ENCODE data around the gene ARHGEF16.

The ARHGEF16 gene

DNA sequence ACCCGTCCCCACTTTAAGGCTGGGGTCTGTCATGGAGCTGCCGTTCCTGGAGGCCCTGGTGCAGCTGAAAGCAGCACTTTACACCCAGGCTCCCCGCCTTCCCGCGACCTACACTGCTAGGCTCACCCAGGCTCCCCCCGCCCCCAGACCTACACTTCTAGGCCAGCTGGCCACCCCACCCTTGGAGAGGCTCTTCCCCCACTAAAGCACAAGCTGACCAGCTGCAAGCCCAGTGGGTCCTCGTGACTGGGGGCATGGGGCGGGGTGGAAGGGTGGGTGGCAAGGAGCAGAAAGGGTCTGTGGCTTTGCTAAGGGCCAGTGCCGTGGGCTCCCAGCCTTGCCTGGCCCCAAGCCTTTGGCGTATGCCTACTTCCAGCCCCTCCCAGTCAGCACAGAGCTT is 9.7 kb upstream of the ARHGEF16 start:
- TF ChIP-seq, protein P1, sequence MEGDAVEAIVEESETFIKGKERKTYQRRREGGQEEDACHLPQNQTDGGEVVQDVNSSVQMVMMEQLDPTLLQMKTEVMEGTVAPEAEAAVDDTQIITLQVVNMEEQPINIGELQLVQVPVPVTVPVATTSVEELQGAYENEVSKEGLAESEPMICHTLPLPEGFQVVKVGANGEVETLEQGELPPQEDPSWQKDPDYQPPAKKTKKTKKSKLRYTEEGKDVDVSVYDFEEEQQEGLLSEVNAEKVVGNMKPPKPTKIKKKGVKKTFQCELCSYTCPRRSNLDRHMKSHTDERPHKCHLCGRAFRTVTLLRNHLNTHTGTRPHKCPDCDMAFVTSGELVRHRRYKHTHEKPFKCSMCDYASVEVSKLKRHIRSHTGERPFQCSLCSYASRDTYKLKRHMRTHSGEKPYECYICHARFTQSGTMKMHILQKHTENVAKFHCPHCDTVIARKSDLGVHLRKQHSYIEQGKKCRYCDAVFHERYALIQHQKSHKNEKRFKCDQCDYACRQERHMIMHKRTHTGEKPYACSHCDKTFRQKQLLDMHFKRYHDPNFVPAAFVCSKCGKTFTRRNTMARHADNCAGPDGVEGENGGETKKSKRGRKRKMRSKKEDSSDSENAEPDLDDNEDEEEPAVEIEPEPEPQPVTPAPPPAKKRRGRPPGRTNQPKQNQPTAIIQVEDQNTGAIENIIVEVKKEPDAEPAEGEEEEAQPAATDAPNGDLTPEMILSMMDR (IDR thresholded peaks at IDR 0.05): no peak
- no peak overlapping the region for H3K4me3 Mint-ChIP-seq
- DNase-seq: no peak
- H3K4me1 Mint-ChIP-seq: peaks cover 39% of the 10 kb centered on the region
- H3K36me3 Mint-ChIP-seq (ENCODE audit: low read depth): no peaks in the 10 kb centered on the region
- H3K27me3 Mint-ChIP-seq (ENCODE audit: low read depth, poor library complexity): peaks cover 20% of the 10 kb centered on the region
- H3K27ac Mint-ChIP-seq: no peak overlapping the region
- peaks cover 14% of the 10 kb centered on the region for H3K9me3 Mint-ChIP-seq

DNA sequence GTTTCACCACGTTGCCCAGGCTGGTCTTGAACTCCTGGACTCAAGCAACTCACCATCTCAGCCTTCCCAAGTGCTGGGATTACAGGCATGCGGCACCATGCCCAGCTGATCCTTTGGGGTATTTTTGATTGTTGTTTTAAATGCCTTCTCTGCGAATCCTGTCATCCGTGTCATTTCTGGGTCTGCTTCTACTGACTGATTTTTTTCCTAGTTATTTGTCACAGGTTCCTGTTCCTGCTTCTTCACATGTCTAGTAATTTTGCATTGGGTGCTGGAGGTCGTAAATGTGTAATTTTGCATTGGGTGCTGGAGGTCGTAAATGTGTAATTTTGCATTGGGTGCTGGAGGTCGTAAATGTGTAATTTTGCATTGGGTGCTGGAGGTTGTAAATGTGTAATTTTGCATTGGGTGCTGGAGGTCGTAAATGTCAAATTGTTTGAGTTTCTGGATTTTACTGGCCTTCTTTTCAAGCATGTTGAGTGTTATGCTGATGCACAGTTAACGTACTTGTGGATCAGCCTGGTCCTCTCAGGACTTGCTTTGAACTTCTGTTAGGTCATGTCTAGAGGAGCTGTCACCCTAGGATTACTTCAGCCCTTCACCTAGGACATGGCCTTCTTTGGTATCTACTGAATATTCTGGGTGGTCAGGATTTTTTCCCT is 4.1 kb upstream of the ARHGEF16 start:
- no peak overlapping the region for H3K27ac Mint-ChIP-seq
- H3K4me1 Mint-ChIP-seq: peaks cover 7% of the 10 kb centered on the region
- no peak for DNase-seq
- peaks cover 24% of the 10 kb centered on the region for H3K9me3 Mint-ChIP-seq
- peaks cover 22% of the 10 kb centered on the region for H3K27me3 Mint-ChIP-seq (ENCODE audit: low read depth, poor library complexity)
- no peaks in the 10 kb centered on the region for H3K36me3 Mint-ChIP-seq (ENCODE audit: low read depth)
- TF ChIP-seq, protein P1 (IDR thresholded peaks at IDR 0.05): no peak
- H3K4me3 Mint-ChIP-seq: no peak overlapping the region

DNA sequence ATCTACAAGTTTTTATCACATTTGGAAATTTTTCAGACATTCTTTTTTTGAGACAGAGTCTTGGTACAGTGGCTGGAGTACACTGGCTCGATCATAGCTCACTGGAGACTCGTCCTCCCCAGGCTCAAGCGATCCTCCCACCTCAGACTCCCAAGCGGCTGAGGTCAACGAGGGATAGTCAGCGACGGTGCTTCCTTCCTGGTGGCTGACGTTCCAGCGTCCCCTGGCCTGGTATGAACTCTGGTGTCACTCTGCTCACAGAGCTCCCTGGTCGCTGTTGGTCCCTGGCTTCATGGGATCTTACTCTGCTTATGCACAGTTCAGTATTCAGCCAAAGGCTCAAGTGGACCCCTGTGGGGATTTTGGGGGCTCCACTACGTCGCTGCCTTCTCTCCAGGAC is 3.5 kb upstream of the ARHGEF16 start:
- TF ChIP-seq, protein P1 (IDR thresholded peaks at IDR 0.05): no peak
- Mint-ChIP-seq H3K36me3 (ENCODE audit: low read depth) (no peaks in the 10 kb centered on the region), H3K4me3 (no peak overlapping the region), H3K27me3 (ENCODE audit: low read depth, poor library complexity) (peaks cover 22% of the 10 kb centered on the region), H3K27ac (no peak overlapping the region), H3K4me1 (peaks cover 9% of the 10 kb centered on the region), H3K9me3 (peaks cover 22% of the 10 kb centered on the region)
- DNase-seq: no peak

DNA sequence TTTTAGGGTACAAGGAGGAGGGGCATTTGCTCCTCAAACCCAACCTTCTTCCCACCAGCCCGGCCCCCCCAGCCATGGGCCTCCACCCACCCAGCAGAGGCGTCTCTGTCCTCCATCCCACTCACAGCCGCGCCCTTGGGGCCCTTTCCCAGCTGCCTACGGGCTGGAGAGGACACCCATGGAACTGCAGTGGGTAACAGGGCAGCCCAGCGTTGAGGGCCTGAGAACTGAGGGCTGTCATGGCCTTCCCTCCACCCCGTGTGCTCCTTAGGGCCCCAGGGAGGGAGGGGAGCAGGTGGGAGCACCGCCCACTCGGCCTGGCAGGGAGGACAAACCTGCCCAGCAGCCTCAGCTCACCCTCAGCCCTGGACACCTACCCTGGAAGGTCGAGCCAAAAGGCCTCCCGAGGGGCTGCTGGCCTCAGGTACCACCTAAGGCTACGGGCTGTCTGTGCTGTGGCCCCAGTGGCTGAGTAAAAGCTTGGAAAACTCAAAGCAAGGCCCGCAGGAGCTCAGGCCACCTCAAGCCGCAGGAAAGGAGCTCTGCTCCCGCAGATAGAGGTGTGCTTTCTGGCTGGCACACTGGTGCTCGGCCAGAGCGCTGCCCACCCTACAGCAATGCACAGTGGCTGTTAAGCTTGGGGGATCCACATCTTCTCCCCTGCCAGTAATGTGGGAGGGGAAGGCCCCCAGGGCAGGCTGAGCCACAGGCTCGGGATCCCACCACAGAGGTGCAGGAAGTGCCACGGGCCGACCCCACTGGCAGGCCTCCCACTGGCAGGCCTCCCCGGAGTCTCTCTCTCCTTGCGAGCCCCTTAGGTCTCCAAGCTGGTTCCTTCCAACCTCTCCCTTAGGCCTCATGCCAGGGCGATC is 2.2 kb upstream of the ARHGEF16 start:
- Mint-ChIP-seq H3K4me3 (no peak overlapping the region), H3K36me3 (ENCODE audit: low read depth) (no peaks in the 10 kb centered on the region), H3K27me3 (ENCODE audit: low read depth, poor library complexity) (peaks cover 16% of the 10 kb centered on the region), H3K4me1 (peaks cover 13% of the 10 kb centered on the region), H3K9me3 (peaks cover 22% of the 10 kb centered on the region), H3K27ac (no peak overlapping the region)
- TF ChIP-seq, protein P1 (IDR thresholded peaks at IDR 0.05): no peak
- DNase-seq: no peak

DNA sequence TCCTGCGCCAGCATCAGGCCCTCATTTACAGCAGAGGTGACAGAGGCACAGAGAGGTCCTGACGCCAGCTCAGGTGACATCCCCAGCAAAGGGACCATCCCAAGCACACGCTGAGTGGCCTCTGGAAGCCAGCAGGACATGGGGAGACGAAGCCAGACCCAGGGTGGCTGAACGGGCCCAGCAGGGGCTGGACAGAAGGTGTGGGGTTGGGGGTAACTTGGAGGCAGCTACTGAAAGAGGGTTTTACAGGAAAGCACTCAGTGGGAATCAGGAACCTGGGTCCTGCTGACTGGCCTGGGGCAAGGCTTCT is 1.6 kb upstream of the ARHGEF16 start:
- Mint-ChIP-seq H3K9me3 (peaks cover 18% of the 10 kb centered on the region), H3K36me3 (ENCODE audit: low read depth) (no peaks in the 10 kb centered on the region), H3K27me3 (ENCODE audit: low read depth, poor library complexity) (peaks cover 15% of the 10 kb centered on the region), H3K27ac (no peak overlapping the region), H3K4me1 (peaks cover 19% of the 10 kb centered on the region), H3K4me3 (no peak overlapping the region)
- DNase-seq: no peak
- TF ChIP-seq, protein P1 (IDR thresholded peaks at IDR 0.05): no peak

Data from nephron progenitor cell (in vitro differentiated cells).